D721Med (cell line): Measurements from ENCODE around the gene PLN.

Experiments
- DNase-seq: peaks from one replicate; pipeline ENCODE4 v3.0.0; 2011; ENCODE audit warnings: low spot score; ENCODE audit not compliant: insufficient read length
- FAIRE-seq: peaks from 2 replicates; lab custom pipeline; 2011; peaks lifted over from hg19 to GRCh38; lab: Jason Lieb, UNC
- CTCF ChIP-seq: IDR thresholded peaks from 2 replicates; pipeline ENCODE4 v1.5.1; 2012; ENCODE audit warnings: mild to moderate bottlenecking, control low read depth; ENCODE audit not compliant: insufficient read depth; ENCODE audit errors: missing control alignments

Gene PLN

GRCh38 chr6:118548136-118548535 lies at the start of gene PLN:
PLN (plus strand) TSS chr6:118548296; CDS start chr6:118558922, 10,626 bp downstream.
- DNase-seq (no peak), FAIRE-seq (no peak)
- TF ChIP-seq CTCF: no peak

GRCh38 chr6:118500130-118501015 lies 47.7 kb upstream of the PLN start:
- no peak for TF ChIP-seq CTCF
- DNase-seq (no peak), FAIRE-seq (no peak)

- DNase-seq (no peak), FAIRE-seq (no peak)
- no peak for TF ChIP-seq CTCF
Measured at GRCh38 chr6:118501099-118501498, 47.0 kb upstream of the PLN start.

- TF ChIP-seq CTCF: no peak
- DNase-seq (no peak), FAIRE-seq (no peak)
Measured at GRCh38 chr6:118501765-118502164, 46.3 kb upstream of the PLN start.

GRCh38 chr6:118502169-118502568 lies 45.9 kb upstream of the PLN start:
- FAIRE-seq: no peak
- no peak for TF ChIP-seq CTCF
- no peak for DNase-seq

- DNase-seq (no peak), FAIRE-seq (no peak)
- no peak for TF ChIP-seq CTCF
Measured at GRCh38 chr6:118504611-118505010, 43.5 kb upstream of the PLN start.

GRCh38 chr6:118505656-118506055 lies 42.4 kb upstream of the PLN start:
- FAIRE-seq (no peak), DNase-seq (no peak)
- TF ChIP-seq CTCF: no peak
